KMS-11 (cell line): Measurements from ENCODE around the gene KRT16.

ENCODE experiments used
- H2AFZ ChIP-seq: fragments of 200-600 bp; sonication (generic); 2 replicates; pipeline ENCODE4 v1.6.1; 2016; ENCODE audit warnings: antibody characterized with exemption, mixed run types, low read depth
- H3K27ac ChIP-seq: fragments of 200-600 bp; sonication (generic); 2 replicates; pipeline ENCODE4 v1.6.1; 2016; ENCODE audit warnings: mild to moderate bottlenecking, mixed run types
- H3K27me3 ChIP-seq: fragments of 200-600 bp; sonication (generic); 2 replicates; pipeline ENCODE4 v1.6.1; 2017; ENCODE audit warnings: mild to moderate bottlenecking, low read depth, mixed run types, moderate library complexity; ENCODE audit not compliant: insufficient read depth
- H3K36me3 ChIP-seq: fragments of 200-600 bp; sonication (generic); 2 replicates; pipeline ENCODE4 v1.6.1; 2017; ENCODE audit warnings: mild to moderate bottlenecking, mixed run types; ENCODE audit not compliant: insufficient read depth
- H3K4me1 ChIP-seq: fragments of 200-600 bp; sonication (generic); 2 replicates; pipeline ENCODE4 v1.6.1; 2016; ENCODE audit warnings: mild to moderate bottlenecking, low read depth, mixed run types; ENCODE audit not compliant: poor library complexity, severe bottlenecking
- H3K4me2 ChIP-seq: fragments of 200-600 bp; sonication (generic); 2 replicates; pipeline ENCODE4 v1.7.0; 2016; ENCODE audit warnings: mild to moderate bottlenecking, mixed run types
- H3K4me3 ChIP-seq: fragments of 200-600 bp; sonication (generic); IDR thresholded peaks from 2 replicates; pipeline ENCODE4 v1.6.1; 2017; ENCODE audit warnings: low read depth, low read length, mixed read lengths; ENCODE audit not compliant: insufficient read depth
- H3K79me2 ChIP-seq: fragments of 200-600 bp; sonication (generic); 2 replicates; pipeline ENCODE4 v1.6.1; 2016; ENCODE audit warnings: low read depth, mixed run types; ENCODE audit not compliant: insufficient read depth
- H3K9ac ChIP-seq: fragments of 200-600 bp; sonication (generic); 2 replicates; pipeline ENCODE4 v1.6.1; 2016; ENCODE audit warnings: mild to moderate bottlenecking, mixed run types
- H4K20me1 ChIP-seq: fragments of 200-600 bp; sonication (generic); 2 replicates; pipeline ENCODE4 v1.6.1; 2016; ENCODE audit warnings: mild to moderate bottlenecking, mixed run types; ENCODE audit not compliant: insufficient read depth
- TF ChIP-seq, protein P1 (sequence below): fragments of 200-600 bp; sonication (generic); conservative IDR thresholded peaks from 2 replicates; pipeline ENCODE4 v1.6.1; 2017; ENCODE audit warnings: low read depth, mild to moderate bottlenecking, antibody characterized with exemption, low read length, moderate library complexity, mixed read lengths

KRT16 gene

DNA sequence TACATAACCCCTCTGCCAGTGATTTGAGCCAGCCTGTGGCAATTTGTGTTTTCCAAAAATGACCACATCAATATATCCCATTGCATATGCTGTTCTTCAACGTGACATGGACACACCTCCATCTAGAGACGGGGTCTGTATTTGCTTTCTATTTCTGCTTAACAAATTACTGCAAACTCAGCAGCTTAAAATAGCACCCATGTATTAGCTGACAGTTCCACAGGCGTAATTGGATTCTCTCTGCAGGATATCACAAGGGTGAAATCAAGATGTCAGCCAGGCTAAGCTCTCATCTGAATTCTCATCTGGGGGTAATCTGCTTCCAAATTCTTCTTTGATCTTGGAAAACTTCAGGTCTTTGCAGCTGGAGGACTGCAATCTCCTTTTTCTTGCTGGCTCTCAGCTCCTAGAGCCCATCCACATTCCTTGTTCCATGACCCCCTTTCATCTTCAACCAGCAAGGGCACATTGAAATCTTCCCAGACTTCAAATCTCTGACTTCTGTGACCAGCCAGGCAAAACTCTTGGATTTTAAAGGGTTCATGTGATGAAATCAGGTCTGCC is 48.9 kb downstream of the KRT16 start:
- Histone ChIP-seq H2AFZ (no peak overlapping the region), H3K9ac (no peak overlapping the region), H3K27ac (no peak overlapping the region), H3K36me3 (no peaks in the 10 kb centered on the region), H3K4me3 (no peak overlapping the region), H3K79me2 (no peaks in the 10 kb centered on the region), H3K4me1 (no peaks in the 10 kb centered on the region), H4K20me1 (no peaks in the 10 kb centered on the region), H3K27me3 (no peaks in the 10 kb centered on the region; the same call in 1 of the 2 replicates), H3K4me2 (no peak overlapping the region)
- TF ChIP-seq, protein P1, sequence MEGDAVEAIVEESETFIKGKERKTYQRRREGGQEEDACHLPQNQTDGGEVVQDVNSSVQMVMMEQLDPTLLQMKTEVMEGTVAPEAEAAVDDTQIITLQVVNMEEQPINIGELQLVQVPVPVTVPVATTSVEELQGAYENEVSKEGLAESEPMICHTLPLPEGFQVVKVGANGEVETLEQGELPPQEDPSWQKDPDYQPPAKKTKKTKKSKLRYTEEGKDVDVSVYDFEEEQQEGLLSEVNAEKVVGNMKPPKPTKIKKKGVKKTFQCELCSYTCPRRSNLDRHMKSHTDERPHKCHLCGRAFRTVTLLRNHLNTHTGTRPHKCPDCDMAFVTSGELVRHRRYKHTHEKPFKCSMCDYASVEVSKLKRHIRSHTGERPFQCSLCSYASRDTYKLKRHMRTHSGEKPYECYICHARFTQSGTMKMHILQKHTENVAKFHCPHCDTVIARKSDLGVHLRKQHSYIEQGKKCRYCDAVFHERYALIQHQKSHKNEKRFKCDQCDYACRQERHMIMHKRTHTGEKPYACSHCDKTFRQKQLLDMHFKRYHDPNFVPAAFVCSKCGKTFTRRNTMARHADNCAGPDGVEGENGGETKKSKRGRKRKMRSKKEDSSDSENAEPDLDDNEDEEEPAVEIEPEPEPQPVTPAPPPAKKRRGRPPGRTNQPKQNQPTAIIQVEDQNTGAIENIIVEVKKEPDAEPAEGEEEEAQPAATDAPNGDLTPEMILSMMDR = no peak

GRCh38 chr17:41561554-41561953 is 51.0 kb downstream of the KRT16 start:
- TF ChIP-seq, protein P1 = no peak
- Histone ChIP-seq H3K27me3 (peaks cover 5% of the 10 kb centered on the region; the same call in 1 of the 2 replicates), H3K9ac (no peak overlapping the region)

More at GRCh38 chr17:41561554-41561953, 51.0 kb downstream of the KRT16 start:
- no peak overlapping the region for H3K4me2 ChIP-seq
- no peak overlapping the region for H3K27ac ChIP-seq
- H3K36me3 ChIP-seq = no peaks in the 10 kb centered on the region
- no peak overlapping the region for H2AFZ ChIP-seq
- H3K4me1 ChIP-seq = no peaks in the 10 kb centered on the region
- no peaks in the 10 kb centered on the region for H4K20me1 ChIP-seq
- no peaks in the 10 kb centered on the region for H3K79me2 ChIP-seq
- H3K4me3 ChIP-seq = no peak overlapping the region
